NCI-H1417 treated with DMSO at 0.1 percent for 48 hours (cell line): ENCODE data around the gene VTA1.
"Not testable (repeated sequence)": the region's sequence is repeated elsewhere in the genome, so short reads cannot be mapped to it uniquely, and the experiment has no call there.

Experiments
- DNase-seq: peaks from one replicate; lab custom pipeline; 2025; lab: John Stamatoyannopoulos, UW

The VTA1 gene

GRCh38 chr6:142225552-142225951 lies 78.5 kb downstream of the VTA1 start:
- no peak for DNase-seq

GRCh38 chr6:142226731-142227130 lies 79.7 kb downstream of the VTA1 start:
- DNase-seq = no peak

GRCh38 chr6:142229518-142230270 lies 82.6 kb downstream of the VTA1 start:
- DNase-seq = not testable (repeated sequence)

GRCh38 chr6:142232206-142233044 lies 85.4 kb downstream of the VTA1 start:
- not testable (repeated sequence) for DNase-seq

GRCh38 chr6:142233945-142234682 lies 87.1 kb downstream of the VTA1 start:
- no peak for DNase-seq

- no peak for DNase-seq
These were observed 88.2 kb downstream of the VTA1 start for GRCh38 chr6:142235272-142235671.

GRCh38 chr6:142235791-142236190 lies 88.7 kb downstream of the VTA1 start:
- DNase-seq = no peak

GRCh38 chr6:142236691-142237090 lies 89.6 kb downstream of the VTA1 start:
- no peak for DNase-seq

GRCh38 chr6:142238881-142239280 lies 91.8 kb downstream of the VTA1 start:
- DNase-seq = no peak

- no peak for DNase-seq
These were observed 93.1 kb downstream of the VTA1 start for GRCh38 chr6:142240179-142240578.

- no peak for DNase-seq
These were observed 94.0 kb downstream of the VTA1 start for GRCh38 chr6:142241061-142241460.

- DNase-seq = no peak
These were observed 95.2 kb downstream of the VTA1 start for GRCh38 chr6:142242269-142242668.

- no peak for DNase-seq
These were observed 99.9 kb downstream of the VTA1 start for GRCh38 chr6:142246960-142247359.

GRCh38 chr6:142249266-142249665 lies 102.2 kb downstream of the VTA1 start:
- no peak for DNase-seq

GRCh38 chr6:142251930-142252445 lies 104.9 kb downstream of the VTA1 start:
- no peak for DNase-seq

GRCh38 chr6:142254513-142254912 lies 107.5 kb downstream of the VTA1 start:
- DNase-seq = no peak

- no peak for DNase-seq
These were observed 108.7 kb downstream of the VTA1 start for GRCh38 chr6:142255785-142256184.

GRCh38 chr6:142258305-142258704 lies 111.2 kb downstream of the VTA1 start:
- no peak for DNase-seq

- no peak for DNase-seq
These were observed 111.7 kb downstream of the VTA1 start for GRCh38 chr6:142258757-142259156.

- no peak for DNase-seq
These were observed 113.7 kb downstream of the VTA1 start for GRCh38 chr6:142260748-142261147.

- DNase-seq = no peak
These were observed 115.2 kb downstream of the VTA1 start for GRCh38 chr6:142262231-142262630.

GRCh38 chr6:142265476-142265875 lies 118.4 kb downstream of the VTA1 start:
- DNase-seq = no peak
